ENCODE measurements around the gene DUSP7. TPM values are rescaled to one million over a fixed set of nuclear protein-coding genes. Genes with fewer than 3 reads are reported as not detected.
A peak's percentile ranks its signal among the peaks of the same experiment; 100 is the strongest.

The DUSP7 gene
- total RNA-seq, 1 experiment from 2014 or later: 40.9 TPM

- CTCF ChIA-PET: no interaction called here
- POLR2A ChIA-PET (ENCODE audit: unreplicated experiment): no interaction called here
- DNase-seq (peak; percentile 33), ATAC-seq (peak; percentile 37)
- peaks cover 23% of the 10 kb centered on the region; the same call in 1 of the 2 replicates for H3K36me3 ChIP-seq (ENCODE audit: low read depth, low read length)
- no peaks in the 10 kb centered on the region for H3K27me3 ChIP-seq (ENCODE audit: low read length)
- H3K4me3 ChIP-seq (ENCODE audit: low read length): no peak overlapping the region
- intact Hi-C loops (cut with micrococcal nuclease): no loop called here
- H3K9me3 ChIP-seq (ENCODE audit: low read length): no peaks in the 10 kb centered on the region
- H3K79me2 ChIP-seq (ENCODE audit: low read length): no peaks in the 10 kb centered on the region
- no peaks in the 10 kb centered on the region for H3K9me2 ChIP-seq (replicated peaks; ENCODE audit: low read length)
- no peak overlapping the region for H3K9ac ChIP-seq (ENCODE audit: low read length)
- no peaks in the 10 kb centered on the region for H3F3A ChIP-seq (ENCODE audit: low read length, unreplicated experiment)
- H4K20me1 ChIP-seq (ENCODE audit: low read length): no peaks in the 10 kb centered on the region
- no TSS peak for BruUV-seq (replicated peaks)
- TF ChIP-seq EZH2 (IDR thresholded peaks at IDR 0.05; ENCODE audit: low read length, unreplicated experiment) (no peak), CTCF (conservative IDR thresholded peaks at IDR 0.05; ENCODE audit: low read depth, low read length) (no peak)
- no peak overlapping the region for H3K4me2 ChIP-seq (ENCODE audit: low read length)
- H3K27ac ChIP-seq (ENCODE audit: low read length): no peak overlapping the region
- H2AFZ ChIP-seq (ENCODE audit: low read length): no peak overlapping the region
- peaks cover 22% of the 10 kb centered on the region for H3K4me1 ChIP-seq (ENCODE audit: insufficient read depth, low read length)
Measured at GRCh38 chr3:52093756-52094545, 37.6 kb upstream of the DUSP7 start.

- H3K27me3 ChIP-seq (ENCODE audit: low read length): no peaks in the 10 kb centered on the region
- ATAC-seq: no peak
- H2AFZ ChIP-seq (ENCODE audit: low read length): no peak overlapping the region
- peaks cover 16% of the 10 kb centered on the region for H3K4me1 ChIP-seq (ENCODE audit: insufficient read depth, low read length)
- H4K20me1 ChIP-seq (ENCODE audit: low read length): no peaks in the 10 kb centered on the region
- no peaks in the 10 kb centered on the region for H3F3A ChIP-seq (ENCODE audit: low read length, unreplicated experiment)
- DNase-seq: no peak
- no peak for TF ChIP-seq CTCF (conservative IDR thresholded peaks at IDR 0.05; ENCODE audit: low read depth, low read length)
- TF ChIP-seq EZH2 (IDR thresholded peaks at IDR 0.05; ENCODE audit: low read length, unreplicated experiment): no peak
- TF ChIP-seq EZH2phosphoT487 (IDR thresholded peaks at IDR 0.05; ENCODE audit: borderline replicate concordance, low read length): no peak
- ChIA-PET CTCF (no interaction called here), POLR2A (ENCODE audit: unreplicated experiment) (no interaction called here)
- H3K9me2 ChIP-seq (replicated peaks; ENCODE audit: low read length): no peaks in the 10 kb centered on the region
- intact Hi-C loops (cut with micrococcal nuclease): no loop called here
- H3K9ac ChIP-seq (ENCODE audit: low read length): no peak overlapping the region
- peaks cover 23% of the 10 kb centered on the region; the same call in 1 of the 2 replicates for H3K36me3 ChIP-seq (ENCODE audit: low read depth, low read length)
- H3K27ac ChIP-seq (ENCODE audit: low read length): no peak overlapping the region
- H3K79me2 ChIP-seq (ENCODE audit: low read length): no peaks in the 10 kb centered on the region
- H3K4me2 ChIP-seq (ENCODE audit: low read length): no peak overlapping the region
- no TSS peak for BruUV-seq (replicated peaks)
- no peak overlapping the region for H3K4me3 ChIP-seq (ENCODE audit: low read length)
- H3K9me3 ChIP-seq (ENCODE audit: low read length): no peaks in the 10 kb centered on the region
Measured at GRCh38 chr3:52092891-52093290, 36.5 kb upstream of the DUSP7 start.

- BruUV-seq (replicated peaks): no TSS peak
- Histone ChIP-seq H3K27ac (ENCODE audit: low read length) (no peak overlapping the region), H4K20me1 (ENCODE audit: low read length) (no peaks in the 10 kb centered on the region), H3K4me2 (ENCODE audit: low read length) (no peak overlapping the region), H3K9ac (ENCODE audit: low read length) (no peak overlapping the region), H3F3A (ENCODE audit: low read length, unreplicated experiment) (no peaks in the 10 kb centered on the region), H3K79me2 (ENCODE audit: low read length) (no peaks in the 10 kb centered on the region), H3K27me3 (ENCODE audit: low read length) (no peaks in the 10 kb centered on the region), H3K4me1 (ENCODE audit: insufficient read depth, low read length) (peaks cover 16% of the 10 kb centered on the region), H3K36me3 (ENCODE audit: low read depth, low read length) (peaks cover 18% of the 10 kb centered on the region; the same call in 1 of the 2 replicates), H3K9me3 (ENCODE audit: low read length) (no peaks in the 10 kb centered on the region), H2AFZ (ENCODE audit: low read length) (no peak overlapping the region), H3K4me3 (ENCODE audit: low read length) (no peak overlapping the region), H3K9me2 (replicated peaks; ENCODE audit: low read length) (no peaks in the 10 kb centered on the region)
- intact Hi-C loops (cut with micrococcal nuclease): no loop called here
- CTCF ChIA-PET: no interaction called here
- DNase-seq (no peak), ATAC-seq (no peak)
- POLR2A ChIA-PET (ENCODE audit: unreplicated experiment): interaction anchor here (0.6 kb wide), 1 partner anchor 46 kb away, joined by 4 read pairs; no protein-coding TSS in a partner anchor
- TF ChIP-seq CTCF (conservative IDR thresholded peaks at IDR 0.05; ENCODE audit: low read depth, low read length) (no peak), EZH2phosphoT487 (IDR thresholded peaks at IDR 0.05; ENCODE audit: borderline replicate concordance, low read length) (no peak), EZH2 (IDR thresholded peaks at IDR 0.05; ENCODE audit: low read length, unreplicated experiment) (no peak)
Measured at GRCh38 chr3:52092271-52092660, 35.9 kb upstream of the DUSP7 start.
